Left renal cortex interstitium (tissue), 4 donors: ENCODE data around the gene KLHL21. TPM values are rescaled to one million over a fixed set of nuclear protein-coding genes. Genes with fewer than 3 reads are reported as not detected.
"Not testable (repeated sequence)": the region's sequence is repeated elsewhere in the genome, so short reads cannot be mapped to it uniquely, and the experiment has no call there.

ENCODE experiments used
- DNase-seq, 4 donors: peaks; one replicate each; pipeline ENCODE4 v3.0.0-alpha.2; 2013; ENCODE audit warnings: low read depth in 4 of 4, low spot score in 2 of 4, missing footprints in 1 of 4
- polyA plus RNA-seq, 4 donors: library from polyadenylated mRNA; unstranded; fragments of 120-200 nt; gene quantifications; one replicate each; pipeline ENCODE4 v1.2.1, GENCODE V29; 2013; ENCODE audit not compliant: insufficient read length in 4 of 4

Gene KLHL21
- polyA plus RNA-seq, 4 donors, result 13.3 to 19.2 (median 16.8) TPM

DNA sequence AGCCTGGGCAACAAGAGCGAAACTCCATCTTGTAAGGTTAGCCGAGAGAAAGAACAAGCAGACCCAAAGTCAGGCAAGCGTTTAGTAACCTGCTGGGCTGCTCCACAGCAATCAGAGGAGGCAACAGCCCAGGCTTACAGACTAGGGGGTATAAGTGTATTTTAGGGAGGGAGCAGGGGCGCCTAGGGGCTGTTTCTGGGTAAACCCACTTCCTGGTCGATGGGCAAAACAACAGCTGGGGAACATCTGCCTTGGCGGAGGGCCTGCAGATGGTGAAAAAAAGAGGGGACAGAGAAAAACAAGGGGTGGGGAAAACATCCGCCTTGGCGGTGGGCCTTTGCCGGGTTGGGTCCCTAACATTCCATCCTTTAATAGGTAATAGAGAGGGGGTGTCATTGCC, 42.4 kb downstream of the KLHL21 start:
- no peak for DNase-seq

DNA sequence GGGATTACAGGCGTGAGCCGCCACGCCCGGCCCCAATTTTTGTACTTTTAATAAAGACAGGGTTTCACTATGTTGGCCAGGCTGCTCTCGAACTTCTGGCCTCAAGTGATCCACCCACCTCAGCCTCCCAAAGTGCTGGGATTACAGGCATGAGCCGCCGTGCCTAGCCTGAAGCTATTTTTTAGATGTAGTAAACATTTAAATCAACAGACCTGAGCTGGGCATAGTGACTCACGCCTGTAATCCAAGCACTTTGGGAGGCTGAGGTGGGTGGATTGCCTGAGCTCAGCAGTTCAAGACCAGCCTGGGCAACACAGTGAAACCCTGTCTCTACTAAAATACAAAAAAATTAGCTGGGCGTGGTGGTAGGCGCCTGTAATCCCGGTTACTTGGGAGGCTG, 43.5 kb downstream of the KLHL21 start:
- not testable (repeated sequence) for DNase-seq

DNA sequence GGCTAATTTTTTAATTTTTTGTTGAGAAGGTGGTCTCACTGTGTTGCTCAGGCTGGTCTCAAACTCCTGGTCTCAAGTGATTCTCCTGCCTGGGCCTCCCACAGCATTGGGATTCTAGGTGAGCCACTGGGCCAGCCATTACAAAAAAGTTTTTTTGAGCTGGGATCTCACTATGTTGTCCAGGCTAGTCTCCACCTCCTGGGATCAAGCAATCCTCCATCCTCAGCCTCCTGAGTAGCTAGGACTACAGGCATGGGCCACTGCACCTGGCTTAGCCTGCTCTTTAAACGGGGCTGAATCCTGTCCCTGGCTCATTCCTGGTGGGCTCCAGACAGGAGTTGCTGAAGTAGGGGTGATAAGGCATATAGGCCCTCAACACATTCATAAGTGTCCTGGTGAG, 45.1 kb downstream of the KLHL21 start:
- DNase-seq, result no peak

DNA sequence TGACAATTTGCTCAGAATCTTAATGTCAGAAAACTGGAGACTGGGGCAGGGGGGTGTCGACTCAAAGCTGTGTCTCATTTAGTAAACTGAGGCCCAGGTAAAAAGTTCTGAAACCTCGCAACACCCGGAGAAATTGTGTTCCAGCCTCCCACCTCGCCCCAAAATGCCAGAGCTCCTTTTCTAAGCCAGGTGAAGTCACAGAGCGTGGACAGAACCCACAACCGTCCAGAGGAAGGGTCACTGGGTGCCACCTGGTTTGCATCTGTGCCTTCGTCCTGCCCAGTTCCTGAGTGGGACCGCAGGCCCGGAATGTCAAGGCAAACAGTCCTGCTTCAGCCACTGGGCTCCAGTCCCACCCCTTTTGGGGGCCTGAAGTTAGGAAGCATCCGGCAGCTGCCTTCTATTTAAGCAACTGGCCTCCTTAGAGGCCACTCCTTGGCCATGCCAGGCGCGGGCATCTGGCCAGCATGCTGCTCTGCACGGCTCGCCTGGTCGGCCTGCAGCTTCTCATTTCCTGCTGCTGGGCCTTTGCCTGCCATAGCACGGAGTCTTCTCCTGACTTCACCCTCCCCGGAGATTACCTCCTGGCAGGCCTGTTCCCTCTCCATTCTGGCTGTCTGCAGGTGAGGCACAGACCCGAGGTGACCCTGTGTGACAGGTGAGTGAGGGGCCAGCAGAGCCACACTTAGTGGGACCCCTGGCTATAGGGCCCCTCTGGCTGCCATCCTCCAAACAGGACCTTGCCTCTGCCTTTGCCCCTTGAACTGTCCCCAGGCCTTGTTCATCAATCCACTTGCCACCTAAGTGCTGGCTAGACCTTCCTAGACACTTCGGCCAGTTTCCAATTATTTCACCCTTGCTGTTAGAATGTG, 47.5 kb downstream of the KLHL21 start, which contains the start of gene TAS1R1:
TSS of gene TAS1R1 (plus strand) at position 401 of the 872 bp plus-strand sequence. CDS start at position 468, 67 bp downstream.
- no peak for DNase-seq

DNA sequence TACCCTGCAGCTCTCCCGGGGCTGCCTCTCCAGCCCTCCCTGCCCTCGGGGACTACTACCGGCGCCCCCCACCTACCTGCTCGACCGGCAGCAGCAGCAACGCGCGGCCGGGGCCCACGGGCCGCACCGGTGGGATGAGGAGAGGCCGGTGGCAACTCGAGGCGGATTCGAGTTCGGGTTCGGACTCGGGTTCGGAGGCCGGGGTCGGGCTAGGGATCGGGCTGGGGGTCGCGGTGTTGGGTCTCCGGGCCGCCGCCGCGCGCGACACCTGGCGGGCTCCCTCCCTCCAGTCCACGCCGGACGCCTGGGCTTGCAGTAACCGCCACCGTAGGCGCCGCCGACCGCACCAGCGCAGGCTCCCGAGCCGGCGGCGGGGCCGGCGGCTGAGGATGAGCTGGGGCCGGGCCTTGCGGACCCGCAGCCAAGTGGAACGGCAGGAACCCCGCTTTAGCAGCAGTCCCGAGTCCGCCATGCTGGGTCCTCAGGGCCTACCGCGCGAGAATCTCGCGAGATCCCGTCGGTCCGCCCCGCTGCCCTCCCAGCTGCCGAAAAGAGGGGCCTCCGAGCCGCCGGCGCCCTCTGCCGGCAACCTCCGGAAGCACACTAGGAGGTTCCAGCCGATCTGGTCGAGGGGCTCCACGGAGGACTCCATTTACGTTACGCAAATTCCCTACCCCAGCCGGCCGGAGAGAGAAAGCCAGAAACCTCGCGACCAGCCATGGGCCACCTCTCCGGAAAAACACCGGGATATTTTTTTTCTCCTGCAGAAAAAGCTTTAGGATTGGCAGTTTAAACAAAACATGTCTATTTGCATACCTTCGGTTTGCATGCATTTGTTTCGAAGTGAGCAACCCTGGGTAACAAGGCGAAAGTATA, 48.4 kb downstream of the KLHL21 start, which contains the start of gene NOL9:
TSS of gene NOL9 (minus strand) at position 483 of the 876 bp plus-strand sequence. CDS start at position 472, 11 bp downstream.
- peak; percentile 77 to 91 (median 86) for DNase-seq

DNA sequence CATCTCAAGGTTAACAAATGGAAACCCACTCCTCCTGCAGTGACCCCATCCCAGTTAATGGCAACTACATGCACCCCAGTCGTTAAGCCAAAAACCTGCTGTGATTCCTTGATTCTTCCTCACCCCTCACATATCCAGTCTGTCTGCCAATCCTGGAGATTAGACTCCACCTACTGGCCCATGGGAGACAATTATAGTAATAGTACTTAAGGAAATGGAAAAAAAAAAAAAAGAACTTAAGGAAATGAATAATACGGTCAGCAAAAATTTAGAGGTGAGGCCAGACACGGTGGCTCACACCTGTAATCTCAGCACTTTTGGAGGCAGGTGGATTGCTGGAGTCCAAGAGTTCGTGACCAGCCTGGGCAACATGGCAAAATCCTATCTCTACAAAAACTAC, 55.4 kb downstream of the KLHL21 start:
- DNase-seq, result no peak

DNA sequence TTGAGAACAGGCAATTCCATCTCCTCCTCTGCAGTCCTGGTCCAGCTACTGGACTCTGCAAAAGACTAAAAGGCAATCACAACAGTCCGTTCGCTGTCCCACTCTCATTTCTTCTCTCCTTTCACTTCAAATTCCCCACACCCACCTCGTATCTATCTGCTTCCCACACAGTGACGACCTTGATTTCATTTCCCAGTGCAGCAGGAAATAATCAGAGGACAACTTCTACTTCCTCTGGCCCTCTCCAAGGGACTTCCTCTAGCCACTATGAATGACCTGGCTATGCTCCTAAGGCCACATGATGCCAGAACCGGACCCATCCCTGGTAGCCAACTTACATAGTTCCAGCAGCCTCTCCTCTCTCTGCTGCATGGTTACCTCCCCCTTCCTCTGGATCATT, 56.3 kb downstream of the KLHL21 start:
- DNase-seq, result no peak

DNA sequence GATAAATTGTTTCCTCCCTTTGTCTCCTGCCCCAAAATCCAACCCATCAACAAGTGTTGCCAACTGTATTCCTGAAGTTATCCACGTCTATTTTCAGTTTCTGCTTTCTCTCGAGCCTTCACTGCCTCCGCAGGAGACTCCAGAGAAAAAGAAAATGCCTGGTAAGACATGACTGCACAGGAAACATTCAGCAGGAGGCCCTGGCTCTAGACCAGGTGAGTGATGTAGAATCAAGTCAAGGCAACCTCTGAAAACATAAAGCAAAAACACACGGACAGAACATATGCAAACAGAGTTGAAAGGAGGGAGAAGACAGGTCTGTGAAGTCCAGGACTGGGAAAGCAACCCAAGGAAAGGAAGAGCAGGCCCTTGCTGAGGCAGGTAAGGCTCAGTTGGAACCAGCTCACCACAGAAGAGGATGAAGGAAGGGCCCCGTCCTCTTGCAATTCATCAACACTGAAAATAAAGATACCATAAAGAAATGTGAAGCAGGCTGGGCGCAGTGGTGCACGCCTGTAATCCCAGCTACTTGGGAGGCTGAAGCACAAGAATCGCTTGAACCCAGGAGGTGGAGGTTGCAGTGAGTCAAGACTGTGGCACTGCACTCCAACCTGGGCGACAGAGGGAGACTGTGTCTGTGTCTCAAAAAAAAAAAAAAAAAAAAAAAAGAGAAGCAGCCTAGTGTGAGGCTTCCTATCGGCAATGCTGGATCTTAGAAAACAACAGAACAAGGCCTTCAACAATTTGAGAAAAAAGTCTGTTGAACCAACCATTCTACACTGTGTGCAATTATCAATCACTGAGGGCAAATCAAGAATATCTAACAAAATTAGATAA, 57.2 kb downstream of the KLHL21 start:
- no peak for DNase-seq

DNA sequence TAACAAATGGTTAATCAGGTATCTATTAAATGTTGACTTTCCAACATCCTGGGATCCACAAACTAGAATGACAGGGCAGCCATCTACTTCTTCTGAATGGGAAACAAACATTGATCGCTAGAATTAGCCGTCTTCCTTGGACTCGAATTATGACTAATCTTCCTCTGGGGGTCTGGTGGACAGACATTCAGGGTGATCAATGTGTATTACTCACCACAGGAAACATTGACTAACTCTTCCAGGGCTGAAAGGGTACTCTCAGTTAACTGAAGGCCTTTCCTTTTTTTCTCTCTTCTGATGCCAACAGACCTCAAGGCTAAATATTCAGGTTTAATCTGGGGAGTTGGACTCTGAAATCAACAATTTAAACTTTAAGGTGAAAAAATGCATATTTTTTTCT, 57.8 kb downstream of the KLHL21 start:
- DNase-seq, result no peak

Other genes starting within 250 kb of the KLHL21 start
- 10 to 100 TPM; 27.8 to 38.4 (median 33.3) TPM for gene ACOT7, start 209.1 kb downstream of the KLHL21 start, polyA plus RNA-seq
- gene HES2, start 182.9 kb downstream of the KLHL21 start, polyA plus RNA-seq, result under 1 TPM; 0.23 to 0.84 (median 0.39) TPM
- gene ESPN, start 178.1 kb downstream of the KLHL21 start, polyA plus RNA-seq, result 10 to 100 TPM; 14.0 to 26.5 (median 20.6) TPM
- 10 to 100 TPM in 2 of 4 donors, 1 to 10 TPM in 2; 7.0 to 25.9 (median 17.6) TPM for gene TNFRSF25, start 136.7 kb downstream of the KLHL21 start, polyA plus RNA-seq
- gene PLEKHG5, start 111.2 kb downstream of the KLHL21 start, polyA plus RNA-seq, result 10 to 100 TPM; 10.7 to 27.3 (median 19.9) TPM
- gene NOL9, start 48.4 kb downstream of the KLHL21 start, polyA plus RNA-seq, result 10 to 100 TPM; 11.9 to 27.5 (median 19.9) TPM
- under 1 TPM in 3 of 4 donors, not detected in 1; 0.05 to 0.11 (median 0.10) TPM for gene TAS1R1, start 47.6 kb downstream of the KLHL21 start, polyA plus RNA-seq
- 10 to 100 TPM; 27.9 to 42.0 (median 35.7) TPM for gene ZBTB48, start 22.9 kb downstream of the KLHL21 start, polyA plus RNA-seq
- gene PHF13, start 10.9 kb upstream of the KLHL21 start, polyA plus RNA-seq, result 10 to 100 TPM; 21.6 to 28.3 (median 26.1) TPM
- 10 to 100 TPM; 18.6 to 29.8 (median 20.5) TPM for gene THAP3, start 22.0 kb upstream of the KLHL21 start, polyA plus RNA-seq
- 10 to 100 TPM; 54.0 to 77.7 (median 67.1) TPM for gene DNAJC11, start 98.9 kb upstream of the KLHL21 start, polyA plus RNA-seq
- 10 to 100 TPM; 76.8 to 91.3 (median 85.3) TPM for gene CAMTA1, start 182.6 kb upstream of the KLHL21 start, polyA plus RNA-seq